ENCODE measurements around the gene FNIP2.
"Not testable (repeated sequence)": the region's sequence is repeated elsewhere in the genome, so short reads cannot be mapped to it uniquely, and the experiment has no call there.

FNIP2 gene

GRCh38 chr4:158873795-158874401 lies 105.1 kb downstream of the FNIP2 start:
- DNase-seq: no peak
- Mint-ChIP-seq H3K4me3 (no peak overlapping the region), H3K27me3 (no peaks in the 10 kb centered on the region), H3K27ac (peak overlapping the region in 1 of 2 donors; percentile 21), H3K4me1 (peaks cover 5% of the 10 kb centered on the region), H3K9me3 (peaks cover 6 to 8% of the 10 kb centered on the region in 2 donors)
- peak; percentile 82 for ATAC-seq

GRCh38 chr4:158875026-158875425 lies 106.2 kb downstream of the FNIP2 start:
- Mint-ChIP-seq H3K4me3 (no peak overlapping the region), H3K4me1 (peaks cover 5% of the 10 kb centered on the region), H3K27ac (no peak overlapping the region), H3K9me3 (peaks cover 11 to 14% of the 10 kb centered on the region in 2 donors), H3K27me3 (no peaks in the 10 kb centered on the region)
- DNase-seq (no peak), ATAC-seq (no peak)

- H3K27ac Mint-ChIP-seq: no peak overlapping the region
Observed at GRCh38 chr4:158875455-158875854, 106.6 kb downstream of the FNIP2 start.

GRCh38 chr4:158877069-158877468 lies 108.2 kb downstream of the FNIP2 start:
- H3K4me1 Mint-ChIP-seq: peaks cover 5% of the 10 kb centered on the region
- ATAC-seq (no peak), DNase-seq (no peak)
- no peaks in the 10 kb centered on the region for H3K27me3 Mint-ChIP-seq
- H3K27ac Mint-ChIP-seq: peak overlapping the region in 1 of 2 donors; percentile 3
- H3K4me3 Mint-ChIP-seq: no peak overlapping the region
- peaks cover 11 to 14% of the 10 kb centered on the region in 2 donors for H3K9me3 Mint-ChIP-seq

More at GRCh38 chr4:158875455-158875854, 106.6 kb downstream of the FNIP2 start:
- ATAC-seq (no peak), DNase-seq (no peak)
- peaks cover 11 to 14% of the 10 kb centered on the region in 2 donors for H3K9me3 Mint-ChIP-seq
- H3K4me1 Mint-ChIP-seq: peaks cover 5% of the 10 kb centered on the region
- no peak overlapping the region for H3K4me3 Mint-ChIP-seq
- H3K27me3 Mint-ChIP-seq: no peaks in the 10 kb centered on the region

- not testable (repeated sequence) for H3K27me3 Mint-ChIP-seq, H3K4me1 Mint-ChIP-seq, ATAC-seq, H3K4me3 Mint-ChIP-seq, H3K27ac Mint-ChIP-seq, DNase-seq
- H3K9me3 Mint-ChIP-seq: peaks cover 11 to 14% of the 10 kb centered on the region in 2 donors
Observed at GRCh38 chr4:158882142-158882541, 113.3 kb downstream of the FNIP2 start.

- Mint-ChIP-seq H3K4me1 (no peaks in the 10 kb centered on the region), H3K4me3 (no peak overlapping the region), H3K27me3 (no peaks in the 10 kb centered on the region), H3K27ac (no peak overlapping the region), H3K9me3 (peaks cover under 1 to 2% of the 10 kb centered on the region in 2 donors)
- ATAC-seq: no peak
- no peak for DNase-seq
Observed at GRCh38 chr4:158884280-158884679, 115.5 kb downstream of the FNIP2 start.

- ATAC-seq (no peak), DNase-seq (no peak)
- Mint-ChIP-seq H3K27ac (no peak overlapping the region), H3K4me3 (no peak overlapping the region), H3K4me1 (no peaks in the 10 kb centered on the region), H3K27me3 (no peaks in the 10 kb centered on the region), H3K9me3 (no peaks in the 10 kb centered on the region)
Observed at GRCh38 chr4:158885564-158885963, 116.7 kb downstream of the FNIP2 start.

GRCh38 chr4:158890294-158890693 lies 121.5 kb downstream of the FNIP2 start:
- no peaks in the 10 kb centered on the region for H3K27me3 Mint-ChIP-seq
- ATAC-seq: no peak
- H3K9me3 Mint-ChIP-seq: no peaks in the 10 kb centered on the region
- no peaks in the 10 kb centered on the region for H3K4me1 Mint-ChIP-seq
- H3K4me3 Mint-ChIP-seq: no peak overlapping the region
- no peak for DNase-seq
- no peak overlapping the region for H3K27ac Mint-ChIP-seq

GRCh38 chr4:158891256-158891655 lies 122.4 kb downstream of the FNIP2 start:
- ATAC-seq (no peak), DNase-seq (no peak)
- no peaks in the 10 kb centered on the region for H3K9me3 Mint-ChIP-seq
- no peak overlapping the region for H3K4me3 Mint-ChIP-seq
- H3K27ac Mint-ChIP-seq: no peak overlapping the region
- no peaks in the 10 kb centered on the region for H3K27me3 Mint-ChIP-seq
- no peaks in the 10 kb centered on the region for H3K4me1 Mint-ChIP-seq

GRCh38 chr4:158894826-158895225 lies 126.0 kb downstream of the FNIP2 start:
- Mint-ChIP-seq H3K4me1 (peaks cover 3% of the 10 kb centered on the region), H3K4me3 (no peak overlapping the region), H3K27ac (no peak overlapping the region), H3K9me3 (peaks cover 2 to 8% of the 10 kb centered on the region in 2 donors), H3K27me3 (no peaks in the 10 kb centered on the region)
- DNase-seq (no peak), ATAC-seq (no peak)

GRCh38 chr4:158895797-158896576 lies 127.2 kb downstream of the FNIP2 start:
- ATAC-seq (no peak), DNase-seq (no peak)
- Mint-ChIP-seq H3K4me1 (peaks cover 6% of the 10 kb centered on the region), H3K9me3 (peaks cover 5 to 8% of the 10 kb centered on the region in 2 donors), H3K4me3 (no peak overlapping the region), H3K27me3 (no peaks in the 10 kb centered on the region), H3K27ac (no peak overlapping the region)

GRCh38 chr4:158896577-158897238 lies 127.9 kb downstream of the FNIP2 start:
- H3K27me3 Mint-ChIP-seq, H3K4me1 Mint-ChIP-seq, ATAC-seq, DNase-seq, H3K27ac Mint-ChIP-seq, H3K4me3 Mint-ChIP-seq, H3K9me3 Mint-ChIP-seq: not testable (repeated sequence)

- H3K4me1 Mint-ChIP-seq, ATAC-seq, H3K4me3 Mint-ChIP-seq, H3K27me3 Mint-ChIP-seq, DNase-seq: not testable (repeated sequence)
- peak overlapping the region in 1 of 2 donors; percentile 4 for H3K27ac Mint-ChIP-seq
- peaks cover 8 to 10% of the 10 kb centered on the region in 2 donors for H3K9me3 Mint-ChIP-seq
Observed at GRCh38 chr4:158900408-158900807, 131.6 kb downstream of the FNIP2 start.

GRCh38 chr4:158902280-158903078 lies 133.7 kb downstream of the FNIP2 start:
- H3K9me3 Mint-ChIP-seq: peaks cover 8 to 10% of the 10 kb centered on the region in 2 donors
- ATAC-seq, H3K27me3 Mint-ChIP-seq, H3K4me3 Mint-ChIP-seq: not testable (repeated sequence)
- peak in 1 of 2 donors; percentile 14 for DNase-seq
- H3K4me1 Mint-ChIP-seq: peaks cover 14% of the 10 kb centered on the region
- H3K27ac Mint-ChIP-seq: peak overlapping the region in 1 of 2 donors; percentile 45

- peaks cover 14% of the 10 kb centered on the region for H3K4me1 Mint-ChIP-seq
Observed at GRCh38 chr4:158903079-158903456, 134.2 kb downstream of the FNIP2 start.

More at GRCh38 chr4:158903079-158903456, 134.2 kb downstream of the FNIP2 start:
- Mint-ChIP-seq H3K27ac (no peak overlapping the region), H3K9me3 (peaks cover 8 to 10% of the 10 kb centered on the region in 2 donors), H3K4me3 (no peak overlapping the region), H3K27me3 (no peaks in the 10 kb centered on the region)
- DNase-seq: no peak
- no peak for ATAC-seq
